H1 (cell line): ENCODE data around the gene NUDT9. TPM values are rescaled to one million over a fixed set of nuclear protein-coding genes. Genes with fewer than 3 reads are reported as not detected.

Experiments
- CREB1 ChIP-seq: IDR thresholded peaks from 2 replicates; pipeline ENCODE4 v1.6.1; 2012; ENCODE audit warnings: inconsistent platforms
- NANOG ChIP-seq: IDR thresholded peaks from 2 replicates; pipeline ENCODE4 v1.6.1; 2011; ENCODE audit warnings: low read length, low read depth, mild to moderate bottlenecking, inconsistent platforms; ENCODE audit not compliant: insufficient read depth, poor library complexity, severe bottlenecking
- polyA plus RNA-seq, 7 experiments: library from polyadenylated mRNA; depleted of rRNA in 3 of 7; stranded (reverse) in 5 of 7; unstranded in 2 of 7; fragments of >200 nt in 5 of 7; fragments of 200-250 nt in 2 of 7; gene quantifications; 1 replicate in 5 of 7; 2 replicates in 1 of 7; 4 replicates in 1 of 7; pipeline versions ENCODE4 v1.2.1 to v1.2.3, GENCODE V29; 2011 to 2013; ENCODE audit warnings: missing spikeins in 2 of 7, mixed read lengths in 2 of 7
- total RNA-seq: library from RNA; stranded (reverse); fragmentation: NEBNext Ultra II Directional; extraction: Animal tissue kit (Norgen Biotek cat#: 25700); gene quantifications from 2 replicates; pipeline ENCODE4 v1.2.1, GENCODE V29; 2021

The NUDT9 gene
- total and polyA plus RNA-seq, 2 of the 8 experiments (the other 6 are each of a cell fraction or from before 2014, with no cell fraction given), result 13.2 to 27.6 TPM

- TF ChIP-seq NANOG (no peak), CREB1 (no peak)
Observed at GRCh38 chr4:87476934-87477333, 54.6 kb downstream of the NUDT9 start (continued).
